T-helper 2 cell (primary cell): ENCODE data around the gene MDP1.
"Not testable (repeated sequence)": the region's sequence is repeated elsewhere in the genome, so short reads cannot be mapped to it uniquely, and the experiment has no call there.

Source experiments
- DNase-seq, 5 experiments: peaks; one replicate each; pipeline versions ENCODE4 v3.0.0 to v3.0.0-alpha.2; 2012 to 2022

MDP1 gene

GRCh38 chr14:24231263-24232120 lies 15.6 kb upstream of the MDP1 start:
- DNase-seq, result peak in 2 of 5 experiments; percentile 34 to 53

DNA sequence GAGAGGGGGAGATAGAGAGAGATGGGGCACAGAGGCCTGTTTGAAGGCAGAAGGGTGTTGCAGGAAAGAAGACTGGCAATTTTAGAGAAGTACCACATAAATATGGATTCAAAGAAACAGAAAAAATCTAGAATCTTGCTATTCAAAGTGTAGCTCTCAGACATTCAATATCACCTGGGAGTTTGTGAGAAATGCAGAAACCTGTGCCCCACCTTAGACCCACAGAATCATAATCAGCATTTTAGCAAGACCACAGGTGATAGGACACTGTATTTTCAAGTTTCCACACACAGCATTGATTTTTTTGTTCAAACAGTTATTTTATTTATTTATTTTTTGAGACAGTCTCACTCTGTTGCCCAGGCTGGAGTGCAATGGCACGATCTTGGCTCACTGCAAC lies 13.0 kb upstream of the MDP1 start:
- no peak for DNase-seq

DNA sequence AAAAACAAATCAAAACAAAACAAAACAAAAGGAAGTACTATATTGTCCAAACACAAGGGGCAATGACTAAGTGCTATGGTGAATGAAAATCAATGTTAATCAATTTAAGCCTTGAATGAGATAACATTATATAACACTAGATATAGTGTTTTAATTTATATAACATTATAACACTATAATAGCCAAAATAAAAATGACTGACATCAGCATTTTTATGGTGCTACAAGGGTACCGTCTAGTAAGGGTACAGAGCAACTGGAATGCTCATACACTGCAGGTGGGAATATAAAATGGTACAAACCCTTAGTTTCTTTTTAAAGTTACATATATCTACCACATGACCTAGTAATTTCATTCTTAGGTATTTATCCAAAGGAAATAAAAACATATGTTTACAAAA lies 10.6 kb upstream of the MDP1 start:
- DNase-seq, result no peak

DNA sequence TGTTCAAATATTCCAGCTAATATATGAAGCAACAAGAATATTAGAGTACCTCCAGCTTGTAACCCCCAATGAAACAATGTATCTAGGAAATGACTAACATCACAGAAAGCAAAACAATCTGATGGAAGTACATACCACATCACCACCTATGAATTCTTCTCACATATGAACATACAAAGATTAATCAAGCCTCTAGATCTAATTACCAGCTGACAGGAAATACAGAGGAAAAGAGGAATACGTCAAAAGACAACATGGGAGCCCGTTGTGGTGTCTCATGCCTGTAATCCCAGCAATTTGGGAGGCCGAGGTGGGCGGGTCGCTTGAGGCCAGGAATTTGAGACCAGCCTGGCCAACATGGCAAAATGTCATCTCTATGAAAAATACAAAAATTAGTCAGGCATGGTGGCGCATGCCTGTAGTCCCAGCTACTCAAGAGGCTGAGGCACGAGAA lies 8.8 kb upstream of the MDP1 start:
- no peak for DNase-seq

GRCh38 chr14:24222987-24223386 lies 7.1 kb upstream of the MDP1 start:
- not testable (repeated sequence) for DNase-seq

- DNase-seq, result no peak
These were observed 3.7 kb upstream of the MDP1 start for GRCh38 chr14:24219521-24219920.

DNA sequence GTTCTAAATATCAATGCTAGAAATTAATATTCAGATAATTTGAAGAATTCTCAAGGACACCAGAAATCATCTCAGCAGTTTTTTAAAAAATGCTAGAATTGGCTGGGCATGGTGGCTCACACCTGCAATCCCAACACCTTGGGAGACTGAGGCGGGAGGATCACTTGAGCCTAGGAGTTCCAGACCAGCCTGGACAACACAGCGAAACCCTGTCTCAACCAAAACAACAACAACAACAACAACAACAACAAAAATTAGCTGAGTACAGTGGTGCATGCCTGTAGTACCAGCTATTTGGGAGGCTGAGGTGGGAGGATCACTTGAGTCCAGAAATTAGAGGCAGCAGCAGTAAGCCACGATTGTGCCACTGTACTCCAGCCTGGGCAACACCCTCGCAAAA lies 3.2 kb upstream of the MDP1 start:
- no peak for DNase-seq

DNA sequence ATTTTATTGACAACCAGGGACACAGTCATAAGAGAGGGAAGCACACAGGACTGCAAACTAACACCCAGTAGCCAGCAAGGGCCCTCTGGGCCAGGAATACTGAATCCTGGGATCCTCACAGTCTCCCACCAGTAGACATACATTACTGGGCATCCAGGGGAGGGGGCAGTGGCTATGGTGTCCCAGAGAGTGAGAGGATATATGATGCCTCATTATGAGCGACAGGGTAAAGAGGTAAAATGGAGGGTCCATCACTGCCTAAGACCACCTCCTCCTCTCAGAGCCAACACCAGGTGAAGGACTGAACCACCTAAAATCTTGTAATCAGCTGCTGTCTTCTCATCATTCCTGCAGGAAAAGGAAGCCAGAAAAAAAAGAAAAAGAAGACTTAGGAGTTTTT lies 1.0 kb upstream of the MDP1 start:
- DNase-seq, result not testable (repeated sequence)

DNA sequence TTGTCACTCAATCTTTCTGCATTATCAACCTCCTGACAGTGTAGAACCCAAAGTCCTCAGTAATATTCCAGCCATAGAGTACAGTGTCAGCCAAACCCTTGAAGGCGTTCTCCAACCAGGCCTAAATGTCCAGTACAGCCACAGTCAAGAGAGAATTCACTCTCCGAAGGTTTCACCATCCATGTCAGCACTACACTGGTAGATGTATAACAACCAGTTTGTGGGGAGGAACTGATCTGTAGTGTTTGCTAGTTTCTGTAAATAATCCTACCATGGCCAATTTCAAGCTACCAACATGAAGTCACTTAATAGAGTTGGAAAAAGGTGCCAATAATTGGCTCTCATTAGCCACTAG lies 456 bp upstream of the MDP1 start:
- no peak for DNase-seq

- DNase-seq, result no peak
These were observed 1.8 kb downstream of the MDP1 start for GRCh38 chr14:24213866-24214662.

- peak; percentile 88 to 99 (median 95) for DNase-seq
These were observed 2.7 kb downstream of the MDP1 start, which contains the start of gene CHMP4A for GRCh38 chr14:24212924-24213865. Gene CHMP4A (minus strand): TSS chr14:24213488. CDS start chr14:24213439, 49 bp downstream.

- no peak for DNase-seq
These were observed 4.6 kb downstream of the MDP1 start for GRCh38 chr14:24211311-24211710.

GRCh38 chr14:24207625-24208024 lies 8.2 kb downstream of the MDP1 start:
- DNase-seq, result no peak

DNA sequence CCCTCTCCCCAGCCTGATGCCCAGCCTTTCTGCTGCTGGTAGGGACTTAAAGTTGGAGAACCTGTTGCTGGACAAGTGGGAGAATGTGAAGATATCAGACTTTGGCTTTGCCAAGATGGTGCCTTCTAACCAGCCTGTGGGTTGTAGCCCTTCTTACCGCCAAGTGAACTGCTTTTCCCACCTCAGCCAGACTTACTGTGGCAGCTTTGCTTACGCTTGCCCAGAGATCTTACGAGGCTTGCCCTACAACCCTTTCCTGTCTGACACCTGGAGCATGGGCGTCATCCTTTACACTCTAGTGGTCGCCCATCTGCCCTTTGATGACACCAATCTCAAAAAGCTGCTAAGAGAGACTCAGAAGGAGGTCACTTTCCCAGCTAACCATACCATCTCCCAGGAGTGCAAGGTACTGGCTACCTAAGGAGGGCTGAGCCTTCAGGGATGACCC lies 8.7 kb downstream of the MDP1 start:
- peak in 1 of 5 experiments; percentile 59 for DNase-seq

- DNase-seq, result no peak
These were observed 9.4 kb downstream of the MDP1 start for GRCh38 chr14:24206260-24207103.

DNA sequence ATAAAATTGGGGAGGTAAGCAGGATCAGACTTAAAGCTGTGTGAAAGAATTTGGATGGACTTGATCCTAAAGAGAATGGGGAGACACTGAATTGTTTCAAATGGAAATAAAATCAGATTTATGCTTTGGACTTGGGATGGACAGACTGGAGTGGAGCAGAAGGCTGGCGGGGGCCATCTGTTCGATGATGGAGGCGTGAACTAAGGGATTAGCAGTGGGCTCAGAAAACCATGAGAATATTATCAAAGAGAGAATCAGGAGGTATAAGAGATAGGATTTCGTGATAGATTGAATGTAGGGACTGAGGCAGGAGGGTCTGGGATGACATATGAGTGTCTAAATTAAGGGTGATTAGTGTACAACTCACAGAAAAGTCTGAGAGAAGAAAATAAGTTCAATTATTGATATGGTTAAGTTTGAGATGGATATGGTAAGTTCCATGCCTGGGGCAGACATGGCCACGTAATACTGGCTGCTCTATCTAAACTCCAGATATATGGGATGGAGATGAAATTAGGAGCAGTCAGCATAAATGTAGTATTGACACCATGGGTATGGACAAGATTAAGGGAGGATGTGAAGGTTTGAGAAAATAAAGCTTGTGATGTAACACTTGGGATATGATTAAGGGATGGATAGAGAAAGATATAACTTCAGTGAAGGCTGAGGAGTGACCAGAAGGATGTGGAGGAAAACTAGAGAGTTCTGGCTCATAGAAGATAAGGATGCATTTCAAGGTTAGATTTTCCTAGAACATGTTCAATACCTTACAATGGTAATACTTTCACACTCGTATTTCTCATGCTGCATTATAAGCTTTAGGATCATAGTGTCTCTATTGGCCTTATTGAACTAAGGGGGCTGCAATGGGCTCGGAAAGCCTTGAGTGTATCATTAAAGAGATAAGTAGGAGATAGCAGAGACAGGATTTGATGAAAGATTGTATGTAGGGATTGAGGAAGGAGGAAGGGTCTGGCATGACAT lies 11.4 kb downstream of the MDP1 start:
- no peak for DNase-seq

DNA sequence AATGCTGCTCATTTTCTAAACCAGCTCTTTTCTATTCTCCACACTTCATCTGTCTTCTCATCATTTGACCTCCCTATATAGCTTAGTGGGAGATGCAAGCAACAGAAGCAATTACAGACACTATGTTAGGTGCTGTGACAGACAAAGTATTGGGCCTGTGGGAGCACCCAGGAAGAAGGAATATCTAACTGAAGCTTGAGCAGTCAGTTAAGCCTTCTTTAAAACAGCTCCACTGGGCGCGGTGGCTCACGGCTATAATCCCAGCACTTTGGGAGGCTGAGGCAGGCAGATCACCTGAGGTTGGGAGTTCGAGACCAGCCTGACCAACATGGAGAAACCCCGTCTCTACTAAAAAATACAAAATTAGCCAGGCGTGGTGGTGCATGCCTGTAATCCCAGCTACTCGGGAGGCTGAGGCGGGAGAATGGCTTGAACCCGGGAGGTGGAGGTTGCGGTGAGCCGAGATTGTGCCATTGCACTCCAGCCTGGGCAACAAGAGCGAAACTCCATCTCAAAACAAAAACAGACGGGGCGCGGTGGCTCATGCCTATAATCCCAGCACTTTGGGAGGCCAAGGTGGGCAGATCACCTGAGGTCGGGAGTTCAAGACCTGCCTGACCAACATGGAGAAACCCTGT lies 12.5 kb downstream of the MDP1 start:
- DNase-seq, result not testable (repeated sequence)

GRCh38 chr14:24202538-24202937 lies 13.3 kb downstream of the MDP1 start:
- DNase-seq, result not testable (repeated sequence)

DNA sequence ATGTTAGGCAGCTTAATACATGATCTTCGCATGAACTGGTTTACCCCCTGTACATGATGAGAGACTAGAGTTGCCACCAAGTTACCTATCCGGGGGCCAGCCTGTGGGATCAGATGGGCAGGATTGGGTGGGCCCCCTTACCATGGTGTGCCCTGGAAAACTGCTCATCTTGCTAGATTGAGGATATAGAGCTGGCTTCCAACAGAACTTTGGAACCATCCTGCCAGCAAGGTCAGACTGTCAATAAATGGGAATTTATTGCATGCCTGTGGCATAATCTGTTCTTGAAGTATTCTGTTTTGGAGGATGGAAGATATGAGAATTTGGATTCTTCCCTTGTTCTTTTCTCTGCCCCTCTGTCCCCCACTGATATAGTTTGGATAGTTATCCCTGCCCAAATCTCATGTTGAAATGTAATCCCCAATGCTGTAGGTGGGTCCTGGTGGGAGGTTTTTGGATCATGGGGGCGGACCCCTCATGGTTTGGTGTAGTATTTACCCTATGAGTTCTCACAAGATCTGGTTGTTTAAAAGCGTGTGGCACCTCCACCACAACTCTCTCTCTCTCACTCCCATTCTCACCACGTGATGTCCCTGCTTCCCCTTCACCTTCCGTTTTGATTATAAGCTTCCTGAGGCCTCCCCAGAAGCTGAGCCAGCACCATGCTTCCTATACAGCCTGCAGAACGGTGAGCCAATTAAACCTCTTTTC lies 16.9 kb downstream of the MDP1 start:
- DNase-seq, result no peak
